NCI-H774 (cell line): ENCODE measurements around the gene MAN1B1.

Experiments used
- DNase-seq: peaks from one replicate; lab custom pipeline; 2025; lab: John Stamatoyannopoulos, UW

Gene MAN1B1

GRCh38 chr9:137145731-137146526, 59.1 kb downstream of the MAN1B1 start:
- DNase-seq, result no peak

GRCh38 chr9:137146527-137146918, 59.7 kb downstream of the MAN1B1 start:
- no peak for DNase-seq

- DNase-seq, result no peak
Observed at GRCh38 chr9:137147091-137147792, 60.5 kb downstream of the MAN1B1 start.

- DNase-seq, result no peak
Observed at GRCh38 chr9:137147793-137148160, 61.0 kb downstream of the MAN1B1 start.

- DNase-seq, result no peak
Observed at GRCh38 chr9:137148242-137148641, 61.5 kb downstream of the MAN1B1 start.

GRCh38 chr9:137148661-137149060, 61.9 kb downstream of the MAN1B1 start:
- no peak for DNase-seq

- DNase-seq, result no peak
Observed at GRCh38 chr9:137149363-137149762, 62.6 kb downstream of the MAN1B1 start.

GRCh38 chr9:137149942-137150616, 63.3 kb downstream of the MAN1B1 start:
- DNase-seq, result peak; percentile 100

GRCh38 chr9:137150617-137151457, 64.1 kb downstream of the MAN1B1 start:
- DNase-seq, result peak; percentile 100

GRCh38 chr9:137152844-137153405, 66.1 kb downstream of the MAN1B1 start:
- DNase-seq, result no peak

GRCh38 chr9:137156567-137157375, 70.0 kb downstream of the MAN1B1 start:
- DNase-seq, result peak; percentile 15

- DNase-seq, result no peak
Observed at GRCh38 chr9:137157618-137158415, 71.0 kb downstream of the MAN1B1 start.

- peak; percentile 33 for DNase-seq
Observed at GRCh38 chr9:137158625-137159024, 71.8 kb downstream of the MAN1B1 start.
